Putamen (tissue), 1 donor: ENCODE measurements around the gene KCNQ1.

ENCODE experiments used
- DNase-seq: peaks from one replicate; pipeline ENCODE4 v3.0.0-alpha.2; 2016; ENCODE audit warnings: low spot score

Gene KCNQ1

GRCh38 chr11:2460540-2461252, 15.9 kb downstream of the KCNQ1 start:
- no peak for DNase-seq

GRCh38 chr11:2461253-2461955, 16.6 kb downstream of the KCNQ1 start:
- no peak for DNase-seq

GRCh38 chr11:2461956-2462542, 17.2 kb downstream of the KCNQ1 start:
- DNase-seq = no peak

- DNase-seq = no peak
Observed at GRCh38 chr11:2462543-2462985, 17.8 kb downstream of the KCNQ1 start.

GRCh38 chr11:2462986-2463765, 18.4 kb downstream of the KCNQ1 start:
- DNase-seq = no peak

- no peak for DNase-seq
Observed at GRCh38 chr11:2463766-2464277, 19.0 kb downstream of the KCNQ1 start.

GRCh38 chr11:2464451-2465165, 19.8 kb downstream of the KCNQ1 start:
- no peak for DNase-seq

GRCh38 chr11:2465202-2466068, 20.6 kb downstream of the KCNQ1 start:
- no peak for DNase-seq

- DNase-seq = no peak
Observed at GRCh38 chr11:2466069-2466801, 21.4 kb downstream of the KCNQ1 start.

GRCh38 chr11:2466869-2467694, 22.3 kb downstream of the KCNQ1 start:
- DNase-seq = no peak

GRCh38 chr11:2467695-2468055, 22.9 kb downstream of the KCNQ1 start:
- DNase-seq = no peak

- no peak for DNase-seq
Observed at GRCh38 chr11:2468363-2469235, 23.8 kb downstream of the KCNQ1 start.

- DNase-seq = no peak
Observed at GRCh38 chr11:2470495-2470894, 25.7 kb downstream of the KCNQ1 start.

GRCh38 chr11:2471048-2471803, 26.4 kb downstream of the KCNQ1 start:
- no peak for DNase-seq

GRCh38 chr11:2471804-2472096, 26.9 kb downstream of the KCNQ1 start:
- no peak for DNase-seq

GRCh38 chr11:2472428-2473186, 27.8 kb downstream of the KCNQ1 start:
- DNase-seq = no peak
